Fibroblast of the aortic adventitia (primary cell): ENCODE measurements around the gene JAK2. TPM values are rescaled to one million over a fixed set of nuclear protein-coding genes. Genes with fewer than 3 reads are reported as not detected.

Experiments
- DNase-seq: peaks from one replicate; pipeline ENCODE4 v3.0.0-alpha.2; 2010; ENCODE audit warnings: low read depth
- H3K4me3 ChIP-seq: 2 replicates; pipeline ENCODE4 v1.5.1; 2011; ENCODE audit warnings: low read depth, mild to moderate bottlenecking, control low read depth, low read length, moderate library complexity
- total RNA-seq: library from RNA; depleted of rRNA; stranded (reverse); fragments of >200 nt; gene quantifications from 2 replicates; pipeline ENCODE4 v1.2.3, GENCODE V29; 2012; ENCODE audit warnings: low replicate concordance
- TF ChIP-seq, protein P1 (sequence below): IDR thresholded peaks from 2 replicates; pipeline ENCODE4 v1.5.1; 2011; ENCODE audit warnings: mild to moderate bottlenecking, low read length, control low read depth, inconsistent platforms; ENCODE audit not compliant: insufficient read depth

JAK2 gene
- total RNA-seq, 1 donor, result 19.2 TPM

DNA sequence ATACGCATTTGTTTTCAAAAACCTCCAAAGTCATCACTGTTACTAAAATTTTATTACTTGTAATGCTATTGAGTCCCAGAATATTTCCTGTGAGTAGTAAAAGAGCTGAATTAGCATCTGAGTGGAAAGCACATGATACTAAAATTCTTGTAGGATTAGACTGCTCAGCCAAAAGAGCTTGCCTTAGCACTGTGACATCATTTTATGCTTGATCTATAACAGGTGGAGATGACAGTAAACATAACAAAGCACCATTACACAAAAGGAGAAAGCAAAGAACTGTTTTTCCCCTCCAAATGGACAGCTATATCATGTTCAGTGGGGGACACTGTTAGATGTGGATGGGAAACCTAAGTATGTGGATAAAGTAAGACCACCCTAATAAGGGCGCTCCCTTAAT, 5.8 kb upstream of the JAK2 start:
- peak; percentile 47 for DNase-seq
- H3K4me3 ChIP-seq, result no peak overlapping the region
- TF ChIP-seq, protein P1, sequence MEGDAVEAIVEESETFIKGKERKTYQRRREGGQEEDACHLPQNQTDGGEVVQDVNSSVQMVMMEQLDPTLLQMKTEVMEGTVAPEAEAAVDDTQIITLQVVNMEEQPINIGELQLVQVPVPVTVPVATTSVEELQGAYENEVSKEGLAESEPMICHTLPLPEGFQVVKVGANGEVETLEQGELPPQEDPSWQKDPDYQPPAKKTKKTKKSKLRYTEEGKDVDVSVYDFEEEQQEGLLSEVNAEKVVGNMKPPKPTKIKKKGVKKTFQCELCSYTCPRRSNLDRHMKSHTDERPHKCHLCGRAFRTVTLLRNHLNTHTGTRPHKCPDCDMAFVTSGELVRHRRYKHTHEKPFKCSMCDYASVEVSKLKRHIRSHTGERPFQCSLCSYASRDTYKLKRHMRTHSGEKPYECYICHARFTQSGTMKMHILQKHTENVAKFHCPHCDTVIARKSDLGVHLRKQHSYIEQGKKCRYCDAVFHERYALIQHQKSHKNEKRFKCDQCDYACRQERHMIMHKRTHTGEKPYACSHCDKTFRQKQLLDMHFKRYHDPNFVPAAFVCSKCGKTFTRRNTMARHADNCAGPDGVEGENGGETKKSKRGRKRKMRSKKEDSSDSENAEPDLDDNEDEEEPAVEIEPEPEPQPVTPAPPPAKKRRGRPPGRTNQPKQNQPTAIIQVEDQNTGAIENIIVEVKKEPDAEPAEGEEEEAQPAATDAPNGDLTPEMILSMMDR, result no peak

DNA sequence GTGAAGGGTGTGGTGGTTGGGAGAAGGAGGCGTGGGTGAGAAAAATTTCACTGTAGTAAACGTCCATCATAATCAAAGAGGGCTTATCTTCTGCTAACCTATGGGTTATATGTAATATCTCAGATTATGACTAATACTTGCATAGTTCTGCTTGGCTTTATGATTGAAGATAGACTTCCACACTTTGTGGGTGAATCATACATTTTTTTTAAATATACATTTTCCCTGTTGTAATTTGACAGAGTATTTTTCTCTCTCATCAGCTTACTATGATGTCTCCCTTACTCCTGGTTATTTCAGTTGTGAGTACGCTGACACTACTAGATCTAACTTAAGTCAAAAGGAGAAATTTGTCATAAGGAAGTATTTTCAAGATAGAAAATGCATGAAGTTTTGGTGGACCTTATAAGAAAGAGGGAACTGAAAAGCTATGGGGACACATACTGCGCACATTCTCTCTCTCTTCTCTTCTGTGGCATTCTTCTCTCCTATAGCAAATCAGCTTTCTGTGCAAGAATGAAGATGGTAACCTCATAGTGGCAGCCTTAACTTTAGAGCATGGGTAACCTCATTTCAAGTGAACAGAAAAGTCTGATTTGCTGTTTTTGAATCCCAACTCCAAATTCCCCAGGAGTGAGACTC, 4.9 kb upstream of the JAK2 start:
- TF ChIP-seq, protein P1, result no peak
- no peak for DNase-seq

DNA sequence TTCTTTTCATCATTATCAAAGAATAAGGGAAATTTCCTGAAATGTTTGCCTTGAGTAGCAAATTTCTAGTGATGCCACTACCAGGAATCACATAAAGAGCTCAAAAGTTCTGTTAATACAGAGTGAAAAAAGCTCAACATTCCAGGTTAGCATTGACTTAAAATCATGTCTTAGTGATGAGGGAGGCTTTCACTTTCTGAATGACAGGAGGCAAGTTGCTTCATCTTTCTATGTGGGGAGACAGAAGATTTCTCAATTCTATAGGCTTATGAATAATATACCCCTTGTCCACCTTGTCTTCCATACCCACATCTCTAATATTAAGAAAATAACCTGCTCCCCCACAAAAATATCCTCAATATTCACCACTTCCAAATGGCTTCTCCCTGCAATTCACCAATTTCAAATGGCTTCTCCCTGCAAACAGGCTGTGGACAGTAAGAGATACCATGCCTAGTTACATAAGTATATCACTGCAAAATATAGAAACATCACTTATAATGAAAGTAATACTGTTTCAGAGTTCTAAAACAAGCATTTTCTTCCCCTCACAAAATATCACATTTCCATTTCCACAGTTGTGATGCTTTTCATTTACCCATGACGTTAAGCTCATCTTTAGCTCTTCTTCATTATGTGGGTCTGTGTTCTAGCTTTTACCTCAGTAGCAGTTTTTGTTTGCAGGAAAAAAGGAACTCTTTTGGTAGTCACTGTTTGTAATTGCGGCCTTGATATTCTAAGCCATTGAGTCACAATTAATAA, 2.2 kb upstream of the JAK2 start:
- TF ChIP-seq, protein P1, result no peak
- DNase-seq, result no peak
- no peak overlapping the region for H3K4me3 ChIP-seq

More for the DNA sequence above, 4.9 kb upstream of the JAK2 start:
- no peak overlapping the region for H3K4me3 ChIP-seq

DNA sequence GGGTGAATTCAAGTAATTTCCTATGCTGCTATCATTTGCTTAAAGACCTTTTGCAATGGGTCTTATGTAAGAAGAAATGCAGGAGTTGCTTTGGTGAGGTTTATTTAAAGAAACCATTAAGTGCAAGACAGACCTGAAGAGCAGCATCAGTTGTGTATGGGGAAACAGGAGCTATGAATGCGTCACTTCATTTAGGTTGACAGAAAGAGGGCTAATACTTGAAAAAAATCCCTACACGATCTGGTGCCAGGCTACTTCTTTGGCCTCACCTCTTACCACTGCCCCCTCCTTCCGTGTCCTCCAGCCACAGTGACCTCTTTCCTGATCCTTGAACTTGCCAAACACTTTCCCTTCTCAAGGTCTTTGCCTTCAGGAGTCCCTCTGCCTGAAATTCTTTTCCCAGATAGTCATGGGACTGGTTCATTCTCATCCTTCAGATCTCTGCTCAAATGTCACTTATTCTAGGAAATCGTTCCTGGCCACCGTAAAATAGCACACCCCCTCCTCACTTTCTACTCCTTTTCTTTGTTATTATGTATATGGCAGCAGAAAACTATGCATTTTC, 1.4 kb upstream of the JAK2 start:
- H3K4me3 ChIP-seq, result peak overlapping the region; percentile 79
- DNase-seq, result no peak
- TF ChIP-seq, protein P1, result no peak

DNA sequence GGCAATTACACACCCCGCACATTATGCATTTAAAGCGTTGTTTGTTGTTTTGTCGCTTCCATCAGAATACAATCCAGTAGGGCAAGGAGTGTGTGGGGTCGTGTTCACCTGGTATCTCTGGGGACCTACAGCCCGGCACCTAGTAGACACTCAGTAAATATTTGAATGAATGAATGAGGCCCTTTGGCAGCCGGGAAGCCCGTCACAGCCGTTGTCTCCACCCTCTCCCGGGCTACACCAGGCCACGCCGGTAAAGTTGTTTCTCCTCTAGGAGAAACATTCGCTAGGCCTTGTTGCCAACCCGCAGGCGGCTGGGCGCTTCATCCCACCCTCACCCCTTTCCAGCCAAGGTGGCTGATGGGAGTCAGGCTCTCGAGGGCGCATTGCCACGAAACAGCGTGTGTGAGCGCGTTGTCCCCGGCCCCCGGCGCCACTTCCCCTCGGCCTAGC, 876 bp upstream of the JAK2 start:
- no peak for DNase-seq
- TF ChIP-seq, protein P1, result no peak
- peak overlapping the region; percentile 79 for H3K4me3 ChIP-seq

DNA sequence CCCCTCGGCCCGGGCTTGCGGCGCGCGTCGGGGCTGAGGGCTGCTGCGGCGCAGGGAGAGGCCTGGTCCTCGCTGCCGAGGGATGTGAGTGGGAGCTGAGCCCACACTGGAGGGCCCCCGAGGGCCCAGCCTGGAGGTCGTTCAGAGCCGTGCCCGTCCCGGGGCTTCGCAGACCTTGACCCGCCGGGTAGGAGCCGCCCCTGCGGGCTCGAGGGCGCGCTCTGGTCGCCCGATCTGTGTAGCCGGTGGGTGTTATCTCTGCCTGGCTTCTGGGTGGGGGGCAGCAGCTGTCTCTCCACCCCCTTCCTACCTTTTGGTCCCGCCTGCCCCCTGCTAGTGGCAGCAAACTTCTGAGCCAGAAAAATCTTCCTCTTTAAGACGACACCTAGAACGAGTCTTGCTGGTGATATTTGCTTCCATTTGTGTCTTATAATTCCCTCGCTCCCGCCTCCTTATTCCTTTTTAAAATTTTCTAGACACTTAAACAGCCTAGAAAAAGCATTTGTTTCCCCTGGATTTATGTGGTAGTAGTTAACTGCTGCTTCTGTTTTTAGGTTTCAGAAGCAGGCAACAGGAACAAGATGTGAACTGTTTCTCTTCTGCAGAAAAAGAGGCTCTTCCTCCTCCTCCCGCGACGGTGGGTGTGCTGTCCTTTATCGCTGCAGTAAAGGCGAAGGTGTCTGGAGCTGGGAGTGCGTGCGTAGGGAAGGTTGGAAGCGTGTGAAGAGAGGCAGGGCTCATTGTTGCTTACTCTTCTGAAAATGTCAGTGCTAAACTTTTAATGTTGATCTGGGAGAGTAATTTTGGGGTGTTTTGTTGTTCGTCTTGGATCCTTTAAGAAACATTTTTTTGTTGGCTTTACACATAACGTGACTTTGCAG, 554 bp downstream of the JAK2 start:
- TF ChIP-seq, protein P1, result no peak
- DNase-seq, result peak; percentile 47
- H3K4me3 ChIP-seq, result peak overlapping the region; percentile 79
